ENCODE data around the gene CLCN4.

Gene CLCN4

GRCh38 chrX:10242026-10242425, 85.3 kb downstream of the CLCN4 start:
- H3K4me3 ChIP-seq (ENCODE audit: low read depth, low read length) = no peak overlapping the region
- no peak overlapping the region for H3K27ac ChIP-seq (ENCODE audit: low read depth, low read length)
- no peaks in the 10 kb centered on the region for H3K9me3 ChIP-seq (ENCODE audit: control insufficient read depth, insufficient read depth, low read depth, low read length)
- no peaks in the 10 kb centered on the region for H3K36me3 ChIP-seq (ENCODE audit: control insufficient read depth, insufficient read depth, low read length)
- peaks cover 3% of the 10 kb centered on the region; the same call in 1 of the 2 replicates for H3K27me3 ChIP-seq (ENCODE audit: control insufficient read depth, insufficient read depth, low read length)
- no peaks in the 10 kb centered on the region; the same call in 1 of the 2 replicates for H3K4me1 ChIP-seq (ENCODE audit: control insufficient read depth, insufficient read depth, low read length)
- H3K9ac ChIP-seq (ENCODE audit: low read length) = no peak overlapping the region

GRCh38 chrX:10243106-10243505, 86.3 kb downstream of the CLCN4 start:
- Histone ChIP-seq H3K9me3 (ENCODE audit: control insufficient read depth, insufficient read depth, low read depth, low read length) (no peaks in the 10 kb centered on the region), H3K36me3 (ENCODE audit: control insufficient read depth, insufficient read depth, low read length) (no peaks in the 10 kb centered on the region)

GRCh38 chrX:10244915-10245622, 88.3 kb downstream of the CLCN4 start:
- no peaks in the 10 kb centered on the region for H3K9me3 ChIP-seq (ENCODE audit: control insufficient read depth, insufficient read depth, low read depth, low read length)
- no peaks in the 10 kb centered on the region; the same call in 1 of the 2 replicates for H3K4me1 ChIP-seq (ENCODE audit: control insufficient read depth, insufficient read depth, low read length)
- no peak overlapping the region for H3K9ac ChIP-seq (ENCODE audit: low read length)
- H3K27ac ChIP-seq (ENCODE audit: low read depth, low read length) = no peak overlapping the region
- H3K4me3 ChIP-seq (ENCODE audit: low read depth, low read length) = no peak overlapping the region
- H3K36me3 ChIP-seq (ENCODE audit: control insufficient read depth, insufficient read depth, low read length) = no peaks in the 10 kb centered on the region
- H3K27me3 ChIP-seq (ENCODE audit: control insufficient read depth, insufficient read depth, low read length) = peaks cover 3% of the 10 kb centered on the region; the same call in 1 of the 2 replicates

More at GRCh38 chrX:10243106-10243505, 86.3 kb downstream of the CLCN4 start:
- Histone ChIP-seq H3K4me1 (ENCODE audit: control insufficient read depth, insufficient read depth, low read length) (no peaks in the 10 kb centered on the region; the same call in 1 of the 2 replicates), H3K27me3 (ENCODE audit: control insufficient read depth, insufficient read depth, low read length) (peaks cover 3% of the 10 kb centered on the region; the same call in 1 of the 2 replicates), H3K27ac (ENCODE audit: low read depth, low read length) (no peak overlapping the region), H3K4me3 (ENCODE audit: low read depth, low read length) (no peak overlapping the region), H3K9ac (ENCODE audit: low read length) (no peak overlapping the region)

GRCh38 chrX:10245886-10246285, 89.1 kb downstream of the CLCN4 start:
- H3K27ac ChIP-seq (ENCODE audit: low read depth, low read length) = no peak overlapping the region
- H3K9me3 ChIP-seq (ENCODE audit: control insufficient read depth, insufficient read depth, low read depth, low read length) = no peaks in the 10 kb centered on the region
- no peak overlapping the region for H3K9ac ChIP-seq (ENCODE audit: low read length)
- H3K4me3 ChIP-seq (ENCODE audit: low read depth, low read length) = no peak overlapping the region
- H3K27me3 ChIP-seq (ENCODE audit: control insufficient read depth, insufficient read depth, low read length) = peaks cover 3% of the 10 kb centered on the region; the same call in 1 of the 2 replicates
- no peaks in the 10 kb centered on the region for H3K36me3 ChIP-seq (ENCODE audit: control insufficient read depth, insufficient read depth, low read length)
- H3K4me1 ChIP-seq (ENCODE audit: control insufficient read depth, insufficient read depth, low read length) = no peaks in the 10 kb centered on the region; the same call in 1 of the 2 replicates

GRCh38 chrX:10246297-10246696, 89.5 kb downstream of the CLCN4 start:
- Histone ChIP-seq H3K27me3 (ENCODE audit: control insufficient read depth, insufficient read depth, low read length) (peaks cover 3% of the 10 kb centered on the region; the same call in 1 of the 2 replicates), H3K9me3 (ENCODE audit: control insufficient read depth, insufficient read depth, low read depth, low read length) (no peaks in the 10 kb centered on the region), H3K36me3 (ENCODE audit: control insufficient read depth, insufficient read depth, low read length) (no peaks in the 10 kb centered on the region)

GRCh38 chrX:10246846-10247245, 90.1 kb downstream of the CLCN4 start:
- Histone ChIP-seq H3K9ac (ENCODE audit: low read length) (no peak overlapping the region), H3K36me3 (ENCODE audit: control insufficient read depth, insufficient read depth, low read length) (no peaks in the 10 kb centered on the region), H3K27ac (ENCODE audit: low read depth, low read length) (no peak overlapping the region), H3K27me3 (ENCODE audit: control insufficient read depth, insufficient read depth, low read length) (peaks cover 3% of the 10 kb centered on the region; the same call in 1 of the 2 replicates), H3K4me3 (ENCODE audit: low read depth, low read length) (no peak overlapping the region), H3K4me1 (ENCODE audit: control insufficient read depth, insufficient read depth, low read length) (no peaks in the 10 kb centered on the region; the same call in 1 of the 2 replicates), H3K9me3 (ENCODE audit: control insufficient read depth, insufficient read depth, low read depth, low read length) (no peaks in the 10 kb centered on the region)

More at GRCh38 chrX:10246297-10246696, 89.5 kb downstream of the CLCN4 start:
- no peak overlapping the region for H3K4me3 ChIP-seq (ENCODE audit: low read depth, low read length)
- H3K27ac ChIP-seq (ENCODE audit: low read depth, low read length) = no peak overlapping the region
- no peak overlapping the region for H3K9ac ChIP-seq (ENCODE audit: low read length)
- no peaks in the 10 kb centered on the region; the same call in 1 of the 2 replicates for H3K4me1 ChIP-seq (ENCODE audit: control insufficient read depth, insufficient read depth, low read length)

- Histone ChIP-seq H3K36me3 (ENCODE audit: control insufficient read depth, insufficient read depth, low read length) (no peaks in the 10 kb centered on the region), H3K27me3 (ENCODE audit: control insufficient read depth, insufficient read depth, low read length) (peaks cover 23% of the 10 kb centered on the region; the same call in 1 of the 2 replicates), H3K9ac (ENCODE audit: low read length) (no peak overlapping the region), H3K9me3 (ENCODE audit: control insufficient read depth, insufficient read depth, low read depth, low read length) (no peaks in the 10 kb centered on the region), H3K4me3 (ENCODE audit: low read depth, low read length) (no peak overlapping the region), H3K27ac (ENCODE audit: low read depth, low read length) (no peak overlapping the region), H3K4me1 (ENCODE audit: control insufficient read depth, insufficient read depth, low read length) (peaks cover 10% of the 10 kb centered on the region; the same call in 1 of the 2 replicates)
Observed at GRCh38 chrX:10254739-10255138, 98.0 kb downstream of the CLCN4 start.

DNA sequence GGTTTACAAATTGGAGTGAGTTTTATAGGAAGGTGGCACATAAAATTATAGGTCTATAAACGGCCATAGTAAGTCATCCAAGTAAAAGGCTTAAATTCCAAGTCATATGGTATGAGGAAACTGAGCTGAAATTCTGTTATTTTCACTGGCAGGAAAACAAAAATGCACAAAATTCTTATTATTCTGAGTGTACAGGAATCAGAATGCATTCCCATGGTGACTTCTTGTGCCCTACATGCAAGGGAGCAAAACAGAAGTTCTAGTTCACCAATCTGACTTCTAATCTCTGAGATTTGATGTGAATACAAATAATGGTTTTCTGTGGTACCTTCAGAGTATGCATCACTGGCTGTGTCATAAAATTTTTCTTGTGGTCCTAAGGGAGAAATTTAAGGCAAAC, 102.9 kb downstream of the CLCN4 start:
- Histone ChIP-seq H3K36me3 (ENCODE audit: control insufficient read depth, insufficient read depth, low read length) (no peaks in the 10 kb centered on the region), H3K27ac (ENCODE audit: low read depth, low read length) (no peak overlapping the region), H3K4me1 (ENCODE audit: control insufficient read depth, insufficient read depth, low read length) (peaks cover 5% of the 10 kb centered on the region; the same call in 1 of the 2 replicates), H3K9ac (ENCODE audit: low read length) (no peak overlapping the region), H3K9me3 (ENCODE audit: control insufficient read depth, insufficient read depth, low read depth, low read length) (no peaks in the 10 kb centered on the region), H3K27me3 (ENCODE audit: control insufficient read depth, insufficient read depth, low read length) (peaks cover 25% of the 10 kb centered on the region; the same call in 1 of the 2 replicates), H3K4me3 (ENCODE audit: low read depth, low read length) (no peak overlapping the region)

GRCh38 chrX:10265775-10266174, 109.0 kb downstream of the CLCN4 start:
- peaks cover 22% of the 10 kb centered on the region; the same call in 1 of the 2 replicates for H3K27me3 ChIP-seq (ENCODE audit: control insufficient read depth, insufficient read depth, low read length)
- H3K36me3 ChIP-seq (ENCODE audit: control insufficient read depth, insufficient read depth, low read length) = no peaks in the 10 kb centered on the region
- no peaks in the 10 kb centered on the region for H3K4me1 ChIP-seq (ENCODE audit: control insufficient read depth, insufficient read depth, low read length)
- H3K27ac ChIP-seq (ENCODE audit: low read depth, low read length) = no peak overlapping the region
- H3K9ac ChIP-seq (ENCODE audit: low read length) = no peak overlapping the region
- no peaks in the 10 kb centered on the region for H3K9me3 ChIP-seq (ENCODE audit: control insufficient read depth, insufficient read depth, low read depth, low read length)
- no peak overlapping the region for H3K4me3 ChIP-seq (ENCODE audit: low read depth, low read length)

GRCh38 chrX:10278716-10279115, 121.9 kb downstream of the CLCN4 start:
- Histone ChIP-seq H3K27ac (ENCODE audit: low read depth, low read length) (no peak overlapping the region), H3K9me3 (ENCODE audit: control insufficient read depth, insufficient read depth, low read depth, low read length) (no peaks in the 10 kb centered on the region)

DNA sequence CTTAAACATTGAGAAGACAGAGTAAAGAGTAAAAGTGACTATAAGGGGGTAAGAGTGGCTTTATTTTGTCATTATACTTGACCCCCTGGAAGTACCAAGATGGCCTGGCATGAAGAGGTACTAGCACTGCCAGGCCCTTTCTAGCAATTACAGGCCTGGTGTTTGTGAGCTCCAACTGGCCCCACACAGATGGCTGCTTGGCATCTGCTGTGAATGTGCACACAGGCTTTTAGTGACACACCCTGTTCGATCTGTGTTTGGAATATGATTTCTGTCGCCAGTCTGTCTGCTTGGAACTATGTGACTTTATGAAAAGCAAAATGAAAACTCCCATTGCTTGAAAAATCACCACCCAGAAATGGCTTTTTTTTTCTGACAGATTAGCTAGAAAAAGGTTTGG, 123.3 kb downstream of the CLCN4 start:
- Histone ChIP-seq H3K4me3 (ENCODE audit: low read depth, low read length) (no peak overlapping the region), H3K36me3 (ENCODE audit: control insufficient read depth, insufficient read depth, low read length) (no peaks in the 10 kb centered on the region), H3K27ac (ENCODE audit: low read depth, low read length) (no peak overlapping the region), H3K9ac (ENCODE audit: low read length) (no peak overlapping the region), H3K4me1 (ENCODE audit: control insufficient read depth, insufficient read depth, low read length) (no peaks in the 10 kb centered on the region), H3K27me3 (ENCODE audit: control insufficient read depth, insufficient read depth, low read length) (peaks cover 19% of the 10 kb centered on the region; the same call in 1 of the 2 replicates), H3K9me3 (ENCODE audit: control insufficient read depth, insufficient read depth, low read depth, low read length) (no peaks in the 10 kb centered on the region)

More at GRCh38 chrX:10278716-10279115, 121.9 kb downstream of the CLCN4 start:
- Histone ChIP-seq H3K27me3 (ENCODE audit: control insufficient read depth, insufficient read depth, low read length) (peaks cover 21% of the 10 kb centered on the region; the same call in 1 of the 2 replicates), H3K36me3 (ENCODE audit: control insufficient read depth, insufficient read depth, low read length) (no peaks in the 10 kb centered on the region), H3K4me3 (ENCODE audit: low read depth, low read length) (no peak overlapping the region), H3K9ac (ENCODE audit: low read length) (no peak overlapping the region), H3K4me1 (ENCODE audit: control insufficient read depth, insufficient read depth, low read length) (no peaks in the 10 kb centered on the region)
